Stimulated activated naive CD8-positive, alpha-beta T cell treated with anti-CD3 and anti-CD28 coated beads, Interleukin-15, amount 100 ng/mL, for 72 hours (primary cell): ENCODE data around the gene SCARF2.
A peak's percentile ranks its signal among the peaks of the same experiment; 100 is the strongest.
"Not testable (repeated sequence)": the region's sequence is repeated elsewhere in the genome, so short reads cannot be mapped to it uniquely, and the experiment has no call there.

ENCODE experiments used
- ATAC-seq: fragments of 150-1000 bp; cut with Tn5 transposase; 2 replicates; pipeline ENCODE4 v1.10.0; 2021; ENCODE audit warnings: mild to moderate bottlenecking, moderate library complexity
- DNase-seq, 2 donors: peaks; one replicate each; pipeline ENCODE4 v3.0.0; 2021 to 2022
- H3K27ac Mint-ChIP-seq, 2 donors: one replicate each; pipeline ENCODE4 v1.8.0; 2022; ENCODE audit warnings: mild to moderate bottlenecking in 2 of 2, mixed read lengths in 2 of 2, moderate library complexity in 2 of 2
- H3K27me3 Mint-ChIP-seq: one replicate; pipeline ENCODE4 v1.8.0; 2022; ENCODE audit warnings: mixed read lengths
- H3K4me1 Mint-ChIP-seq: one replicate; pipeline ENCODE4 v1.8.0; 2022; ENCODE audit warnings: mild to moderate bottlenecking, mixed read lengths
- H3K4me3 Mint-ChIP-seq, 2 donors: one replicate each; pipeline ENCODE4 v1.8.0; 2022; ENCODE audit warnings: mild to moderate bottlenecking in 2 of 2, mixed read lengths in 2 of 2, moderate library complexity in 1 of 2
- H3K9me3 Mint-ChIP-seq, 2 donors: one replicate each; pipeline ENCODE4 v1.8.0; 2022; ENCODE audit warnings: mixed read lengths in 2 of 2

The SCARF2 gene

GRCh38 chr22:20437613-20438426 is at the start of gene SCARF2:
Gene SCARF2 (minus strand): TSS chr22:20437825. CDS start chr22:20437754, 71 bp downstream.
- Mint-ChIP-seq H3K9me3 (no peaks in the 10 kb centered on the region), H3K4me3 (peak within 1 kb of the TSS; percentile 76 to 82), H3K27ac (peak within 1 kb of the TSS in 1 of 2 donors; percentile 48), H3K27me3 (peaks cover 58% of the 10 kb centered on the region), H3K4me1 (peaks cover 9% of the 10 kb centered on the region)
- ATAC-seq, result peak; percentile 34
- DNase-seq, result no peak

- no peak for DNase-seq
- H3K9me3 Mint-ChIP-seq, result no peaks in the 10 kb centered on the region
Observed at GRCh38 chr22:20486229-20486628, 48.6 kb upstream of the SCARF2 start.

GRCh38 chr22:20484948-20485683 is 47.5 kb upstream of the SCARF2 start:
- ATAC-seq (no peak), DNase-seq (no peak)
- peaks cover 15% of the 10 kb centered on the region for H3K4me1 Mint-ChIP-seq
- no peaks in the 10 kb centered on the region for H3K9me3 Mint-ChIP-seq
- H3K27ac Mint-ChIP-seq, result peak overlapping the region in 1 of 2 donors; percentile 21
- no peak overlapping the region for H3K4me3 Mint-ChIP-seq
- H3K27me3 Mint-ChIP-seq, result no peaks in the 10 kb centered on the region

More at GRCh38 chr22:20486229-20486628, 48.6 kb upstream of the SCARF2 start:
- Mint-ChIP-seq H3K27me3 (no peaks in the 10 kb centered on the region), H3K27ac (no peak overlapping the region), H3K4me3 (no peak overlapping the region), H3K4me1 (peaks cover 27% of the 10 kb centered on the region)
- ATAC-seq, result no peak

GRCh38 chr22:20483771-20484170 is 46.1 kb upstream of the SCARF2 start:
- Mint-ChIP-seq H3K27ac (no peak overlapping the region), H3K4me1 (peaks cover 11% of the 10 kb centered on the region), H3K27me3 (no peaks in the 10 kb centered on the region), H3K4me3 (no peak overlapping the region), H3K9me3 (no peaks in the 10 kb centered on the region)
- DNase-seq (no peak), ATAC-seq (no peak)

- not testable (repeated sequence) for ATAC-seq, H3K4me3 Mint-ChIP-seq, H3K27me3 Mint-ChIP-seq, H3K4me1 Mint-ChIP-seq, H3K9me3 Mint-ChIP-seq, DNase-seq
- peak overlapping the region in 1 of 2 donors; percentile 67 for H3K27ac Mint-ChIP-seq
Observed at GRCh38 chr22:20483143-20483506, 45.5 kb upstream of the SCARF2 start.

- no peaks in the 10 kb centered on the region for H3K9me3 Mint-ChIP-seq
- ATAC-seq (no peak), DNase-seq (no peak)
- no peaks in the 10 kb centered on the region for H3K27me3 Mint-ChIP-seq
- H3K4me1 Mint-ChIP-seq, result peaks cover 23% of the 10 kb centered on the region
- H3K27ac Mint-ChIP-seq, result no peak overlapping the region
- no peak overlapping the region for H3K4me3 Mint-ChIP-seq
Observed at GRCh38 chr22:20479612-20480196, 42.1 kb upstream of the SCARF2 start.

GRCh38 chr22:20478059-20478458 is 40.4 kb upstream of the SCARF2 start:
- H3K27ac Mint-ChIP-seq, H3K27me3 Mint-ChIP-seq, H3K4me3 Mint-ChIP-seq, H3K9me3 Mint-ChIP-seq, ATAC-seq, DNase-seq: not testable (repeated sequence)
- H3K4me1 Mint-ChIP-seq, result peaks cover 29% of the 10 kb centered on the region

- H3K9me3 Mint-ChIP-seq, DNase-seq, H3K27me3 Mint-ChIP-seq, ATAC-seq: not testable (repeated sequence)
- Mint-ChIP-seq H3K27ac (peak overlapping the region in 1 of 2 donors; percentile 81), H3K4me1 (peaks cover 36% of the 10 kb centered on the region), H3K4me3 (peak overlapping the region in 1 of 2 donors; percentile 32)
Observed at GRCh38 chr22:20475569-20475968, 37.9 kb upstream of the SCARF2 start.

GRCh38 chr22:20475115-20475436 is 37.5 kb upstream of the SCARF2 start:
- H3K27me3 Mint-ChIP-seq, result no peaks in the 10 kb centered on the region
- H3K9me3 Mint-ChIP-seq, result no peaks in the 10 kb centered on the region
- peak overlapping the region; percentile 32 to 57 for H3K4me3 Mint-ChIP-seq
- no peak for ATAC-seq
- peaks cover 36% of the 10 kb centered on the region for H3K4me1 Mint-ChIP-seq
- no peak for DNase-seq
- H3K27ac Mint-ChIP-seq, result peak overlapping the region in 1 of 2 donors; percentile 81

GRCh38 chr22:20472629-20473442 is 35.2 kb upstream of the SCARF2 start:
- Mint-ChIP-seq H3K27ac (peak overlapping the region in 1 of 2 donors; percentile 73), H3K4me3 (no peak overlapping the region), H3K4me1 (peaks cover 50% of the 10 kb centered on the region), H3K9me3 (no peaks in the 10 kb centered on the region), H3K27me3 (no peaks in the 10 kb centered on the region)
- no peak for ATAC-seq
- no peak for DNase-seq

GRCh38 chr22:20471126-20471833 is 33.7 kb upstream of the SCARF2 start:
- H3K4me3 Mint-ChIP-seq, result no peak overlapping the region
- H3K4me1 Mint-ChIP-seq, result peaks cover 50% of the 10 kb centered on the region
- no peaks in the 10 kb centered on the region for H3K27me3 Mint-ChIP-seq
- H3K9me3 Mint-ChIP-seq, result no peaks in the 10 kb centered on the region
- DNase-seq (no peak), ATAC-seq (no peak)
- H3K27ac Mint-ChIP-seq, result peak overlapping the region in 1 of 2 donors; percentile 85

- H3K27ac Mint-ChIP-seq, H3K27me3 Mint-ChIP-seq, H3K4me3 Mint-ChIP-seq, ATAC-seq, H3K9me3 Mint-ChIP-seq, DNase-seq: not testable (repeated sequence)
- H3K4me1 Mint-ChIP-seq, result peaks cover 48% of the 10 kb centered on the region
Observed at GRCh38 chr22:20470525-20470924, 32.9 kb upstream of the SCARF2 start.

GRCh38 chr22:20469110-20469868 is 31.7 kb upstream of the SCARF2 start:
- Mint-ChIP-seq H3K27ac (peak overlapping the region in 1 of 2 donors; percentile 36), H3K4me1 (peaks cover 48% of the 10 kb centered on the region), H3K9me3 (no peaks in the 10 kb centered on the region), H3K4me3 (no peak overlapping the region), H3K27me3 (no peaks in the 10 kb centered on the region)
- peak; percentile 54 for ATAC-seq
- DNase-seq, result no peak
